Upper lobe of left lung (tissue), 4 donors: Measurements from ENCODE around the gene IER3IP1.

Experiments
- POLR2A ChIP-seq, 4 donors: fragments of 450-650 bp; IDR thresholded peaks; one replicate each; pipeline ENCODE4 v1.5.1; 2016 to 2017; ENCODE audit warnings: antibody characterized with exemption in 4 of 4, mild to moderate bottlenecking in 2 of 4
- POLR2AphosphoS5 ChIP-seq, 2 donors: sonication (generic); formaldehyde crosslinking; IDR thresholded peaks; one replicate each; pipeline ENCODE4 v1.5.1; 2017; ENCODE audit warnings: antibody characterized with exemption in 2 of 2
- TF ChIP-seq, protein P1 (sequence below), 6 experiments: fragments of 450-650 bp in 4 of 6; fragments of 200-600 bp in 2 of 6; sonication (generic) in 2 of 6; IDR thresholded peaks; one replicate each; pipeline ENCODE4 v1.5.1; 2016 to 2019; ENCODE audit warnings: antibody characterized with exemption in 6 of 6

DNA sequence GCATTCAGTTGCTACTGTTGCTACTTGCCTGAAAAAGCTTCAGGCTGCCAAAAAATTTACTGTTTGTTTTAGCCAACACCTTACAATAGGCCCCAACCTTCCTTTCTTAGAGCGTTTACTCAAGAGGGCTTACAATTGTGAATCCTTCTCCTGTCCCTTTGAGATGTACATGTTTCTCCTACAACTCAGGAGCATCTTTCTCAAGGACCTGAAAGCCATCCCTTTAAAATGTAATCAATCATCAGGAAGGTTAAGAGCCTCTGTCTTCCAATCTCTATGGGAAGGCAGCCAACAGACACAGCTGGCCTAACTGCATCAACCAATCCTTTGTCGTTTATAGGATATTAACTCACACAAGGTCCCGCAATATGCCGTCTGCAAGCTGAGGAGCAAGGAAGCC is 3.4 kb upstream of the IER3IP1 start:
- TF ChIP-seq, protein P1, sequence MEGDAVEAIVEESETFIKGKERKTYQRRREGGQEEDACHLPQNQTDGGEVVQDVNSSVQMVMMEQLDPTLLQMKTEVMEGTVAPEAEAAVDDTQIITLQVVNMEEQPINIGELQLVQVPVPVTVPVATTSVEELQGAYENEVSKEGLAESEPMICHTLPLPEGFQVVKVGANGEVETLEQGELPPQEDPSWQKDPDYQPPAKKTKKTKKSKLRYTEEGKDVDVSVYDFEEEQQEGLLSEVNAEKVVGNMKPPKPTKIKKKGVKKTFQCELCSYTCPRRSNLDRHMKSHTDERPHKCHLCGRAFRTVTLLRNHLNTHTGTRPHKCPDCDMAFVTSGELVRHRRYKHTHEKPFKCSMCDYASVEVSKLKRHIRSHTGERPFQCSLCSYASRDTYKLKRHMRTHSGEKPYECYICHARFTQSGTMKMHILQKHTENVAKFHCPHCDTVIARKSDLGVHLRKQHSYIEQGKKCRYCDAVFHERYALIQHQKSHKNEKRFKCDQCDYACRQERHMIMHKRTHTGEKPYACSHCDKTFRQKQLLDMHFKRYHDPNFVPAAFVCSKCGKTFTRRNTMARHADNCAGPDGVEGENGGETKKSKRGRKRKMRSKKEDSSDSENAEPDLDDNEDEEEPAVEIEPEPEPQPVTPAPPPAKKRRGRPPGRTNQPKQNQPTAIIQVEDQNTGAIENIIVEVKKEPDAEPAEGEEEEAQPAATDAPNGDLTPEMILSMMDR (IDR thresholded peaks at IDR 0.05): no peak
- no peak for TF ChIP-seq POLR2A (IDR thresholded peaks at IDR 0.05)
- TF ChIP-seq POLR2AphosphoS5 (IDR thresholded peaks at IDR 0.05): no peak
